Neural progenitor cell (in vitro differentiated cells): ENCODE measurements around the gene PPP1R15B. TPM values are rescaled to one million over a fixed set of nuclear protein-coding genes. Genes with fewer than 3 reads are reported as not detected.

Experiments
- DNase-seq: peaks from one replicate; pipeline ENCODE4 v3.0.0-alpha.2; 2016; ENCODE audit warnings: low spot score
- H2AFZ ChIP-seq: fragments of 200-600 bp; sonication (generic); replicated peaks from 2 replicates; pipeline ENCODE4 v1.6.1; 2016; ENCODE audit warnings: antibody characterized with exemption
- H3F3A ChIP-seq: fragments of 200-600 bp; sonication (generic); 2 replicates; pipeline ENCODE4 v1.6.1; 2016; ENCODE audit warnings: antibody characterized with exemption, low read depth
- H3K27ac ChIP-seq: fragments of 200-600 bp; sonication (generic); 2 replicates; pipeline ENCODE4 v1.5.1; 2016; ENCODE audit warnings: mild to moderate bottlenecking
- H3K27me3 ChIP-seq: fragments of 200-600 bp; sonication (generic); 2 replicates; pipeline ENCODE4 v1.6.1; 2016; ENCODE audit warnings: mild to moderate bottlenecking, moderate library complexity
- H3K36me3 ChIP-seq: fragments of 200-600 bp; sonication (generic); 2 replicates; pipeline ENCODE4 v1.5.1; 2016
- H3K4me1 ChIP-seq: fragments of 200-600 bp; sonication (generic); 2 replicates; pipeline ENCODE4 v1.6.1; 2016; ENCODE audit warnings: mixed run types
- H3K4me2 ChIP-seq: fragments of 200-600 bp; sonication (generic); 2 replicates; pipeline ENCODE4 v1.6.1; 2016
- H3K4me3 ChIP-seq: fragments of 200-600 bp; sonication (generic); 2 replicates; pipeline ENCODE4 v1.5.1; 2016
- H3K79me2 ChIP-seq: fragments of 200-600 bp; sonication (generic); 2 replicates; pipeline ENCODE4 v1.6.1; 2016; ENCODE audit warnings: low read depth
- H3K9ac ChIP-seq: fragments of 200-600 bp; sonication (generic); 2 replicates; pipeline ENCODE4 v1.6.1; 2016
- H3K9me3 ChIP-seq: fragments of 200-600 bp; sonication (generic); 2 replicates; pipeline ENCODE4 v1.5.1; 2016; ENCODE audit warnings: low read depth
- H4K20me1 ChIP-seq: fragments of 200-600 bp; sonication (generic); 2 replicates; pipeline ENCODE4 v1.6.1; 2016; ENCODE audit warnings: low read depth
- H3K27ac Mint-ChIP-seq: 3 replicates; pipeline ENCODE4 v1.8.0; 2021; ENCODE audit warnings: mixed read lengths
- H3K27me3 Mint-ChIP-seq: 2 replicates; pipeline ENCODE4 v1.8.0; 2022; ENCODE audit warnings: low read depth, mild to moderate bottlenecking, inconsistent platforms, moderate library complexity, mixed read lengths; ENCODE audit not compliant: insufficient read depth
- H3K36me3 Mint-ChIP-seq: 3 replicates; pipeline ENCODE4 v1.8.0; 2021; ENCODE audit warnings: mixed read lengths
- H3K4me1 Mint-ChIP-seq: 3 replicates; pipeline ENCODE4 v1.8.0; 2021; ENCODE audit warnings: mixed read lengths
- H3K4me3 Mint-ChIP-seq: 3 replicates; pipeline ENCODE4 v1.8.0; 2021; ENCODE audit warnings: mild to moderate bottlenecking, moderate library complexity, mixed read lengths
- H3K9me3 Mint-ChIP-seq: 3 replicates; pipeline ENCODE4 v1.8.0; 2020; ENCODE audit warnings: mixed read lengths
- EZH2 ChIP-seq: fragments of 200-600 bp; sonication (generic); IDR thresholded peaks from 2 replicates; pipeline ENCODE4 v1.6.1; 2017; ENCODE audit warnings: antibody characterized with exemption, mild to moderate bottlenecking, moderate library complexity
- EZH2phosphoT487 ChIP-seq: fragments of 200-600 bp; sonication (generic); IDR thresholded peaks from 2 replicates; pipeline ENCODE4 v1.6.1; 2017; ENCODE audit warnings: antibody characterized with exemption
- small RNA-seq: library from RNA; depleted of rRNA; stranded (forward); fragments of <200 nt; gene quantifications from one replicate; pipeline ENCODE3, GENCODE V24; 2015
- total RNA-seq: library from RNA; depleted of rRNA; stranded (reverse); fragments of >200 nt; gene quantifications from 2 replicates; pipeline ENCODE4 v1.2.3, GENCODE V29; 2015; ENCODE audit warnings: low replicate concordance
- TF ChIP-seq, protein P1 (sequence below): fragments of 200-600 bp; sonication (generic); IDR thresholded peaks from 2 replicates; pipeline ENCODE4 v1.5.1; 2017; ENCODE audit warnings: antibody characterized with exemption, mild to moderate bottlenecking

The PPP1R15B gene
- total RNA-seq, 1 donor from 2014 or later: 32.7 TPM

DNA sequence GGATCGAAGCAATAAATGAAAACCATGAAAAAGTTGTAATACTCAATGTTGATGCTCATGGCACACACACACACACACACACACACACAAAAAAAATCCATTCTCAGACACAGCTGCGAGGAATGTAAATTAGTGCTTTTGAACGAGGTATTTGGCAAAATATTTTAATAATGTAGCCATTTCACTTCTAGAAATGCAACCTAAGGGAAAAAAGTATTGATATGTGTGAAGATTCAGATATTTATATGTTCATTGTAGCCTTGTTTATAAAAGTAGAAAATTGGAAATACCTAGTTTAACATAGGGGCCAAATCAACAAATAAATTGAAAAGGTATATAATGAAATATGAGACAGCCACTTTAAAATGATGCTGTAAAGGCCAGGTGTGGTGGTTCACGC is 55.7 kb downstream of the PPP1R15B start:
- Histone ChIP-seq H3F3A (peaks cover 38% of the 10 kb centered on the region), H3K79me2 (no peaks in the 10 kb centered on the region), H3K9me3 (no peaks in the 10 kb centered on the region), H3K27ac (no peak overlapping the region), H3K36me3 (no peaks in the 10 kb centered on the region), H3K4me3 (no peak overlapping the region), H3K4me1 (peaks cover 40% of the 10 kb centered on the region), H3K9ac (no peak overlapping the region), H3K4me2 (no peak overlapping the region), H4K20me1 (no peaks in the 10 kb centered on the region), H3K27me3 (no peaks in the 10 kb centered on the region), H2AFZ (no peak overlapping the region)
- Mint-ChIP-seq H3K4me3 (no peak overlapping the region), H3K27me3 (peaks cover 2% of the 10 kb centered on the region), H3K36me3 (no peaks in the 10 kb centered on the region), H3K4me1 (peaks cover 67% of the 10 kb centered on the region), H3K27ac (no peak overlapping the region), H3K9me3 (no peaks in the 10 kb centered on the region)
- DNase-seq: no peak
- TF ChIP-seq EZH2phosphoT487: no peak

DNA sequence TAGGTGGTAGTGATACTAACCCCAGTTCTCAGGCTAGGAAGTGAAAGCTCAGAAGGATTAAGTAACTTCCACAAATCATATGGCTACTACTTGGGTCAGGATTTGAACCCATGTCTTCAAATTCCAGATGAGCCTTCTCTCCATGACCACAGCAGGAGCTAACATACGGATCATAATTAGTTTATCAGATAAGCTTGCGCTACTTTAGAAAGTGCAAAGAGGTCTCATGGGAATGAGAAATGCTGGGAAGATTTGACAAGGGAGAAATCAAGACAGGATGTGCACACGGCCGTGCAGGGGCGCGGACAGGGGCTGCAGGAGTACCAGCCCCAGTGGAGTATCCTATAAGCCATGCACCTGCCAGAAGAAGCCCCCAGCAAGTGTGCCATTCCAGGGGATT is 57.0 kb downstream of the PPP1R15B start:
- TF ChIP-seq, protein P1, sequence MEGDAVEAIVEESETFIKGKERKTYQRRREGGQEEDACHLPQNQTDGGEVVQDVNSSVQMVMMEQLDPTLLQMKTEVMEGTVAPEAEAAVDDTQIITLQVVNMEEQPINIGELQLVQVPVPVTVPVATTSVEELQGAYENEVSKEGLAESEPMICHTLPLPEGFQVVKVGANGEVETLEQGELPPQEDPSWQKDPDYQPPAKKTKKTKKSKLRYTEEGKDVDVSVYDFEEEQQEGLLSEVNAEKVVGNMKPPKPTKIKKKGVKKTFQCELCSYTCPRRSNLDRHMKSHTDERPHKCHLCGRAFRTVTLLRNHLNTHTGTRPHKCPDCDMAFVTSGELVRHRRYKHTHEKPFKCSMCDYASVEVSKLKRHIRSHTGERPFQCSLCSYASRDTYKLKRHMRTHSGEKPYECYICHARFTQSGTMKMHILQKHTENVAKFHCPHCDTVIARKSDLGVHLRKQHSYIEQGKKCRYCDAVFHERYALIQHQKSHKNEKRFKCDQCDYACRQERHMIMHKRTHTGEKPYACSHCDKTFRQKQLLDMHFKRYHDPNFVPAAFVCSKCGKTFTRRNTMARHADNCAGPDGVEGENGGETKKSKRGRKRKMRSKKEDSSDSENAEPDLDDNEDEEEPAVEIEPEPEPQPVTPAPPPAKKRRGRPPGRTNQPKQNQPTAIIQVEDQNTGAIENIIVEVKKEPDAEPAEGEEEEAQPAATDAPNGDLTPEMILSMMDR: no peak
- TF ChIP-seq EZH2phosphoT487: no peak
- no peak for TF ChIP-seq EZH2
- Histone ChIP-seq H3K4me3 (no peak overlapping the region), H2AFZ (no peak overlapping the region), H3K27me3 (no peaks in the 10 kb centered on the region), H3F3A (peaks cover 37% of the 10 kb centered on the region), H3K9me3 (no peaks in the 10 kb centered on the region), H3K79me2 (no peaks in the 10 kb centered on the region), H3K4me2 (no peak overlapping the region), H3K4me1 (peaks cover 44% of the 10 kb centered on the region), H3K36me3 (no peaks in the 10 kb centered on the region), H3K9ac (no peak overlapping the region), H4K20me1 (no peaks in the 10 kb centered on the region), H3K27ac (no peak overlapping the region)
- DNase-seq: no peak
- no peaks in the 10 kb centered on the region for H3K36me3 Mint-ChIP-seq
- no peaks in the 10 kb centered on the region for H3K9me3 Mint-ChIP-seq
- H3K4me1 Mint-ChIP-seq: peaks cover 69% of the 10 kb centered on the region
- H3K27me3 Mint-ChIP-seq: peaks cover 3% of the 10 kb centered on the region
- no peak overlapping the region for H3K4me3 Mint-ChIP-seq
- H3K27ac Mint-ChIP-seq: no peak overlapping the region

Small RNA genes within 50 kb of the gene (small RNA-seq; reads per million reads assigned to genes)
- not detected for gene AL606489.2

Other genes with a start within 250 kb of the PPP1R15B start
- not detected in 2 replicates for gene REN, start 245.5 kb downstream of the PPP1R15B start, total RNA-seq
- not detected in 2 replicates for gene KISS1, start 215.3 kb downstream of the PPP1R15B start, total RNA-seq
- 1.2 TPM in 1 of 2 replicates, not detected in the other for gene GOLT1A, start 197.8 kb downstream of the PPP1R15B start, total RNA-seq
- gene PLEKHA6, start 51.9 kb downstream of the PPP1R15B start, total RNA-seq: 0.58 and 1.5 TPM in 2 replicates
- 20.7 and 27.4 TPM in 2 replicates for gene PIK3C2B, start 83.0 kb upstream of the PPP1R15B start, total RNA-seq
- 52.0 and 72.9 TPM in 2 replicates for gene MDM4, start 104.6 kb upstream of the PPP1R15B start, total RNA-seq